BJ (cell line): ENCODE data around the gene ZBTB47. TPM values are rescaled to one million over a fixed set of nuclear protein-coding genes. Genes with fewer than 3 reads are reported as not detected.

Experiments used
- CTCF ChIA-PET: fragments of 350-600 bp; formaldehyde crosslinking; extraction: SDS; loops from one replicate; lab custom pipeline; 2021; ENCODE audit warnings: antibody characterized with exemption, inconsistent platforms; lab: Yijun Ruan, JAX
- POLR2A ChIA-PET: fragments of 300-600 bp; sonication (Branson Sonifier 250); formaldehyde crosslinking; extraction: SDS; loops from one replicate; lab custom pipeline; 2021; ENCODE audit warnings: antibody characterized with exemption; lab: Charles Lee
- DNase-seq: peaks from one replicate; pipeline ENCODE4 v3.0.0-alpha.2; 2011; ENCODE audit warnings: low read depth
- H3K27me3 ChIP-seq: 2 replicates; pipeline ENCODE4 v1.6.0; 2011; ENCODE audit warnings: low read length; ENCODE audit not compliant: control insufficient read depth, insufficient read depth
- H3K36me3 ChIP-seq: 2 replicates; pipeline ENCODE4 v1.5.1; 2011; ENCODE audit warnings: low read length; ENCODE audit not compliant: control insufficient read depth, insufficient read depth
- H3K4me3 ChIP-seq: 2 replicates; pipeline ENCODE4 v1.5.1; 2011; ENCODE audit warnings: low read depth, mild to moderate bottlenecking, control low read depth, low read length
- CTCF ChIP-seq: IDR thresholded peaks from 2 replicates; pipeline ENCODE4 v1.5.1; 2011; ENCODE audit warnings: low read depth, mild to moderate bottlenecking, control low read depth, inconsistent platforms, low read length, moderate library complexity; ENCODE audit not compliant: insufficient read depth
- polyA plus RNA-seq: library from polyadenylated mRNA; depleted of rRNA; stranded (reverse); fragments of >200 nt; gene quantifications from 2 replicates; pipeline ENCODE4 v1.2.3, GENCODE V29; 2011

The ZBTB47 gene
- polyA plus RNA-seq, 1 experiment: 30.1 TPM

GRCh38 chr3:42694366-42694765, 40.9 kb downstream of the ZBTB47 start:
- no peak for DNase-seq
- H3K36me3 ChIP-seq: no peaks in the 10 kb centered on the region
- TF ChIP-seq CTCF: no peak
- H3K4me3 ChIP-seq: no peak overlapping the region
- POLR2A ChIA-PET: no interaction called here
- CTCF ChIA-PET: no interaction called here
- H3K27me3 ChIP-seq: peaks cover 10% of the 10 kb centered on the region

- DNase-seq: no peak
- TF ChIP-seq CTCF: no peak
- H3K4me3 ChIP-seq: no peak overlapping the region
- H3K27me3 ChIP-seq: peaks cover 6% of the 10 kb centered on the region; the same call in 1 of the 2 replicates
- H3K36me3 ChIP-seq: no peaks in the 10 kb centered on the region
- ChIA-PET POLR2A (no interaction called here), CTCF (no interaction called here)
Measured at GRCh38 chr3:42696356-42697288, 43.1 kb downstream of the ZBTB47 start.

GRCh38 chr3:42697289-42698051, 44.0 kb downstream of the ZBTB47 start:
- peaks cover 2% of the 10 kb centered on the region; the same call in 1 of the 2 replicates for H3K27me3 ChIP-seq
- ChIA-PET CTCF (interaction anchor here (1.7 kb wide), 1 partner anchor 15 kb away, joined by 3 read pairs; no protein-coding TSS in a partner anchor), POLR2A (no interaction called here)
- no peak overlapping the region for H3K4me3 ChIP-seq
- H3K36me3 ChIP-seq: no peaks in the 10 kb centered on the region
- no peak for DNase-seq
- TF ChIP-seq CTCF: no peak

GRCh38 chr3:42698216-42698910, 44.9 kb downstream of the ZBTB47 start:
- Histone ChIP-seq H3K4me3 (no peak overlapping the region), H3K27me3 (peaks cover 2% of the 10 kb centered on the region; the same call in 1 of the 2 replicates), H3K36me3 (no peaks in the 10 kb centered on the region)
- TF ChIP-seq CTCF: no peak
- POLR2A ChIA-PET: no interaction called here
- CTCF ChIA-PET: interaction anchor here (1.7 kb wide), 1 partner anchor 14 kb away, joined by 3 read pairs; no protein-coding TSS in a partner anchor
- DNase-seq: no peak

- no peak for DNase-seq
- TF ChIP-seq CTCF: no peak
- H3K27me3 ChIP-seq: peaks cover 2% of the 10 kb centered on the region; the same call in 1 of the 2 replicates
- H3K4me3 ChIP-seq: no peak overlapping the region
- H3K36me3 ChIP-seq: no peaks in the 10 kb centered on the region
- ChIA-PET POLR2A (no interaction called here), CTCF (interaction anchor here (1.7 kb wide), 1 partner anchor 14 kb away, joined by 3 read pairs; no protein-coding TSS in a partner anchor)
Measured at GRCh38 chr3:42698911-42699230, 45.4 kb downstream of the ZBTB47 start.
